ENCODE data around the gene CRYBG1.
A peak's percentile ranks its signal among the peaks of the same experiment; 100 is the strongest.

The CRYBG1 gene

DNA sequence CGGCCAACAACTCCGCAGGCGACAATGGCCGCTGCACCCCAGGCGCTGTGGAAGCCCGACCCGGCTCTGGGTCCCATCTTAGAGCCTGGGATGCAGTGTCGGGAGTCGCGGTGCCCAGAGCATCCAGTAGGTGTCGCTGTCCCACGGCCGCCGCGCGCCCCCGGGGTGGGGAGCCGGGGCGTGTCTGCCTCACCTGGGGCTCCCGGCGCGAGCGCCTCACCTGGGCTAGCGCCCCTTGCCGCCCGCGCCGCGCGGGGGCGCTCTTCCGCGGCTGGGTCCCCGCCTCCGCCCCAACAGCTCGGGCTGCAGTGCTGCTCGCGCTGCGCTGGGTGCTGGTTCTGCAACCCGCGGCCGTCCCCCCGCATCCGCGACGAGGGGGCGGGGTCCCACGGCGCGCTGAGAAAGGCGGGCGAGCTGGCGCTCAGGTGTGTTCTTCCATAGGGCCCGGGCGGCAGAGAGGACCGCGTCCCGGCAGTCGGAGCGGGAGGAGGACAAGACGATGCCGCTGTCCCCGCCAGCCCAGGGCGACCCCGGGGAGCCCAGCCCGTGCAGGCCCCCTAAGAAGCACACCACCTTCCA is at the start of gene CRYBG1:
Gene CRYBG1 (plus strand): TSS at position 308 of the 579 bp plus-strand sequence. CDS start 192 bp downstream, at position 500.
- DNase-seq, result peak; percentile 71 to 77

- DNase-seq, result no peak
Observed at GRCh38 chr6:106315765-106316374, 44.6 kb upstream of the CRYBG1 start.

DNA sequence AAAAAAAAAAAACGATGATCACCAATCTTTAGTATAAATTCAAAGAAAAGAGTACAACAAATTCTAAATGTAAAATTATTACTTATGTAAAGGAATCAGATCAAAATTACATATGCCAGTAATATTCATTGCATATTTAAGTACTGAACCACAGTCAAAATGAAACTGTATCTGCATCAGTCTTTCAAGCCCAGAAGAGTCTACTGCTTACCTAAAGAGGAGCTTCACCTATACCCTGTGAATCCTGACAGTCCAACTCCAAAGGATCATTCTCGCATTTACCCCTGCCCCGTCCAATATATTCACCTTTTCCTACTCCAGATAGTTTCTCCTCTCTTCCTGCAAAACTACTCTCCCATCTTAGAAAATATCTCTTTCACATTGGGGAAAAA is 44.1 kb upstream of the CRYBG1 start:
- no peak for DNase-seq

- DNase-seq, result no peak
Observed at GRCh38 chr6:106318061-106318460, 42.5 kb upstream of the CRYBG1 start.

DNA sequence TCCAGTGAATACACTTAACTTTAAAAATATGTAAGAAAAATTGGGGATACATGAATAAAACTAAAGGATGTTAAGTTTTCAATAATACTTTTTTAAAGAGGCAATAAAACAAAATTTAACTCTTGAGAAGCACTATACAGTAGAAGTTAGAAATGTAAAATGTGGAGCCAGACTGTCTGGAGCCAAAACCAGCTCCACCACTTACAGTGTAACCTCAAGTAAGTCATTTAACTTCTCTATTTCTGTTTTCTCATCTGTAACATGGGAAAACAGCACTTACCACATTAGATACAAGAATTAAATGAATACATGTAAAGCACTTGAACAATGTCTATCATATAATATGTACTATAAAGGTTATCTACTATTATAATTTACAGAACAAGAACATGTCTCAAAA is 41.7 kb upstream of the CRYBG1 start:
- no peak for DNase-seq

DNA sequence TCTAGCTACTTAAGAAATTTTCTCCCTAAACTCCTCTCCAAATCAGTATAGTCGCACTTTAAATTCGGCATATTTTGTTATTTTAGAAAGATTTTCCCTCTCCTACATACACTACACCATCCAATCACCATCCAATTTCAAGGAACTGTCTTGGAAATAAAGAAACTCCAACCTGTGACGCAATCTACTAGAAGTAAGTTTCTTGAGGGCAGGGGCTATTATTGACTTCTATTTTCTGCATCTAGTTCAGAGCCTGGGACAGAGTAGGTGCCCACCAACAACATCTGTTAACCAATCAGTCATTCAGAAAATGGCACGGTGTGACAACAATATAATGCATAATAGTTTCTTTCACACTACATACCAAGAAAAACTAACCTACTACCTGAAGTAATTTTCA is 38.6 kb upstream of the CRYBG1 start:
- no peak for DNase-seq

- no peak for DNase-seq
Observed at GRCh38 chr6:106324726-106325335, 35.7 kb upstream of the CRYBG1 start.

DNA sequence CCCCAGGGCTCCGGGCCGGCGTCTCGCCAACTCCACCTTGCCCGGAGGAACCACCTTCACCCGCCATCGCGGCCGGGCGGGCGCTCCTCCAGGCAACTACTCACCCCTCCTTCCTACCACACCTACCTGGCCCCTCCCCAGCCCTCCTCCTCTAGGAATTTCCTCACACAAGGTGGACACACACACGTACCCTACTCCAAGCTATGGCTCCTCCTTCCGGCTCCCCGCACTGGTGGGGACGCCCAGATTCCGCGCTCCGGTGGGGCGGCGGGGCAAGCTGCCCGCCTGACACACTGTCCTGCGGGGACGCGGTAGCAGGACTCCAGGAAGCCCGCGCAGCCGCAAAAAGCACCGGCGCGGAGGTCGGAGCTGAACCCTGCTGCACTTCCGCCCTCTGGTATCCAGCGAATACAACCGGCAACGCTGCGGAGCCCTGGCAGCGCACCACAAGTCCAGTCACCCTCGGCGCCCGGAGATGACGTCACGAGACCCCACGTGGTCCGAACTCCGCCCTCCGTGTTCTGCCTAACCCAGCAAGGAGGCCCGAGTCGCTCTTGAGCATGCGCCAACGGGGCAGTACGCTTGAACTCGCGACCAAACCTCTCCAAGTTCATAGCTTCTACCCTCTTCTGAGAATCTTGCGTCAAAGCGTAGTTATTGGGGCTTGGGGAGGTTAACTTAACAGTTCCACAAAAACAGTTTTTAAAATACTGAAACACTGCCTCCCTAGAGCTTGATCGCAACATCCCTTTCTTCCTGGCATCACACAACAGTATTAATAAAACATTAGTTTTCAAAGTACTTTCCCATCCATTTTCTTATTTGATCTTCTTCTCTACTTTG is 35.0 kb upstream of the CRYBG1 start, which contains the start of gene ATG5:
Gene ATG5 (minus strand): TSS at position 425 of the 843 bp plus-strand sequence. CDS start 9,552 bp downstream, outside the sequence.
- peak; percentile 100 for DNase-seq

DNA sequence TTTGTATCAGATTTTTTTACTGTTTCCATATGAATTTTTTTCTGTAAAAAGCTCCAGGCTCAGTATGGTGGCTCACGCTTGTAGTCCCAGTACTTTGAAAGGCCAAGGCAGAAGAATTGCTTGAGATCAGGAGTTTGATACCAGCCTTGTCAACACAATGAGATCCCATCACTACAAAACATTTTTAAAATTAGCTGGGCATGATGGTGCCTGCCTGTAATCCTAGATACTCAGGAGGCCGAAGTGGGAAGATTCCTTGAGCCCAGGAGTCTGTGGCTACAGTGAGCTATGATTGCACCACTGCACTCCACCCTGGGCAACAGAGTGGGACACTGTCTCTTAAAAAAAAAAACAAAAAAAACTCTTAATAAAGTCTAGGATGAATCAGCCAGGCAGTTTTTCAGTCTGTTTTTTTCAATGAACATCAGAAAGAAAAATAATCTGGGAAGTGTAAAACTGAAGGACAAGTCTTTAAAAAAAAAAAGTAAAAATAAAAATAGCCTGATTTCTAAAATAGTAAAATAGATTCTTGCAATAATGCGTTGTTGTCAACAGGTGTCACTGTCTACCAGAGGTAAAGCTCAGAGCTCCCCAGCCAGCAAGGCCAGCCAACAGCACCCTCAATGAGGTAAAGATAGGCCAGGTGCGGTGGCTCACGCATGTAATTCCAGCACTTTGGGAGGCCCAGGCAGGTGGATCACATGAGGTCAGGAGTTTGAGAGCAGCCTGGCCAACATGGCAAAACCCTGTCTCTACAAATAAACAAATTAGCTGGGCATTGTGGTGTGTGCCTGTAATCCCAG is 25.7 kb upstream of the CRYBG1 start:
- peak; percentile 41 to 48 for DNase-seq

- DNase-seq, result peak; percentile 37 to 52
Observed at GRCh38 chr6:106339334-106340029, 21.0 kb upstream of the CRYBG1 start.

DNA sequence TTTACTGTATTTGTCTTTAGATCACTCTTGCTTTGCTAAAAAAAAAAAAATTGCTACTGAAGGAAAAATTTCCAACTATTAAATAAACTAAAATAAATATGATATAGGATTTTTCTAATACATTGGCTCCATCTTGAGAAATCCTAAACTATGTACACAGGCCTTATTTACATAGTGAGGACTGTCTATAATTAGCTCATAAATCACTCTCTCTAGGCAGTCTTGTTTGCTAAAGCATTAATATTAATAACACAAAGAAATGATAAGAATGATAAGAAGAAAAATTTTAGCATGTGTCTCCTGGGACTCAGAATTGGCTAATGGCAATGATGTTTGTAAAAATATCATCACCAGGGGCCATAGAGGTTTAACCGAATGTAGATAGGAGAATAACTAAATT is 13.3 kb upstream of the CRYBG1 start:
- no peak for DNase-seq

DNA sequence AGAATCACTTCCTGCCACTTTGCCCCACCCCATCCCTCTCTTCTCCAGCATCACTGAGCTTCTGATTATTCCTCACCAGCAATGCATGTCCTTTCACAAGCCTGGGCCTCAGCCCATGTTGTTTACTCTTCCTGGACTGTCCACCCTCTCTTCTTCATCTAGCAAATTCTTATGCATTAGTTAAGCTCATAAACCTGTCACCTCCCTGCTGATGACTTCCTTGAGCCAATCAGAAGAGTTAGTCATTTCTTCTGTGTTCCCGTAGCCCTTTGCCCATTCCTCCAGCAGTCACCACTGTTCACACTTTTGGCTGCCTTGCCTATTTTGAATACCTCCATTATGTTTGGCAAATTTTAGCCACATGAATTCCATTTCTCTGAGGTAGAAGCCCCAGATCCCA is 4.1 kb upstream of the CRYBG1 start:
- DNase-seq, result no peak

GRCh38 chr6:106359959-106360409 is 533 bp upstream of the CRYBG1 start:
- DNase-seq, result no peak

DNA sequence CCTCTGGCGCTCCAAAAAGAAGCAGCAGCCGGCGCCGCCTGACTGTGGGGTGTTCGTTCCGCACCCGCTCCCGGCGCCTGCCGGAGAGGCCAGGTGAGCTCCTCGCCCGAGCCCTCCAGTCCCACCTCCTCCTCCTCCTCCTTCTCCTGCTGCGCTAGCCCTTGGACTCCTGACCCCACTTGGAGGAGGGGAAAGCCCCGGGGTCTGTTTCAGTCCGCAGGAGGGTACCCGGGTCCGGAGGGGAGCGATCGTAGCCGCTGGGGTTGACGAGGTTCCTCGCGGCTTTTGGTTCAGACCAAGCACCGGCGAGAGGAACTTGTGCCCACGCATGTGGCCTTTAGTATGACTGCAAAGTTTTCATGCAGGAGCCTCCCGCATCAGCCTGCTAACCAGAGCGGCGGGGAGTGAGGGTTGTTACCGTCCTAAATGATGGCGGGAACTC is 493 bp downstream of the CRYBG1 start:
- peak; percentile 31 to 46 for DNase-seq

DNA sequence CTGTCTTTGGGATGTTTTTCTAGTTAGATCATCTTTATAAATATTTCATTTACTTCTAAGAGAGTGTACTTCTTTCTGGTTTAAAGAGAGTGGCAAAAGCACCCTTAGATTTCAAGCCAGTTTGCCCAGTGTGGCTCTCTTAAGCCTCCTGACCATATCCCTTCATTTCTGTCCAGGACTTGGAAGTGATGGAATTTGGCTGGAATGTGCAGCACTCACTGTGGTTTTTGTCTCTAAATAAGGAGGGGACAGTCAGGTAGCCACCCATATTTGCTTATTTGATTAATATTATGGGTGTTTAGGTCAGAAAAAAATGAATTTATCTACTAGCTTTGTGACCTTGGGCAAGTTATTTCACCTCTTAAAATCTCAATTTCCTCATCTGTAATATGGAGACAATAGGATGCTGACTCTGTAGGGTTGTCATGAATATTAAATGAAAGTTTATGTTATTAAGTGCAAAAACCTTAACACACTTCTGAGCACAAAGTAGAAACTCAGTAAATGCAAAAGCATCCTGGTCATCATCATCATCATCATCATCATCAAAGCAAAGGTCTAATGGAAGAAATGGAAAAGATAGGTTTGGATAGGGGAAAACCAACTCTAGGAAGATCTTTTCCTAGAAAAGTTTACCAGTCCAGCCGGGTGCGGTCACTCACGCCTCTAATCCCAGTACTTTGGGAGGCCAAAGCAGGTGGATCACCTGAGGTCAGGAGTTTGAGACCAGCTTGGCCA is 3.1 kb downstream of the CRYBG1 start:
- DNase-seq, result no peak

DNA sequence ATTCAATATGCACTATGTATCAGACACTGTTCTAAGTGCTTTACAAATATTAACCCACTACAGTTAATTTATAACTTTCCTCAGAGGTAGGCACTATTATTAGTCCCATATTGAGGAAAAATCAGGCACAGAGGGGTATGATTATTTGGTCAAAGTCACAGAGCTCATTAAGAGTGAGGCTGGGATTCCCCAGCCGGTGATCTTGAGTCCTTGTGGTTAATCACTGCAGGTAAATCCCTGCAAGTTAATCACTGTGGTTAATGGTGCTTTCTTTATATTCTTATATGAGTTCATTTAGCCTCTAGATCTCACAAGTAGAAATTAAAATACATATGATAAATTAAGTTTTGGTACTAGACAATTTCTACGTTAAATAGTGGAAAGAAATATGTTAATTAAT is 9.2 kb downstream of the CRYBG1 start:
- no peak for DNase-seq

DNA sequence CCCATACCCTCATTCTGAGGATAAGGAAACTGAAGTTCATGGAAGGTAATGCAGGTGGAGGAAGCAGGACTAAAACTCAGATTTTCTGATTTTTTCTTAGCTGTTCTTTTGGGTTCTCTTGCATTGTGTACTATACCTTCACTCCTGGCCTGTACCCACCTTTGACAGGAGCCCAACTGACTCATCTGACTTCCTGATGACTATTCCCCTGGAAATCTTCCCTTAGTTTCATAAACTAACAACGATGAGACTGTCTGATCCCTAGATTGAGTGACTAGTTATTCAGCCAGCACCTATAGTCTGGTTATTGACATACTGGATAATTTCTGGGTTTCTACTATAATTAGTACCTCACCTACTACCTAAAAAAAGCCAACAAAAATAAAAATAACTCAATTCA is 10.1 kb downstream of the CRYBG1 start:
- DNase-seq, result no peak

- no peak for DNase-seq
Observed at GRCh38 chr6:106372838-106373501, 12.5 kb downstream of the CRYBG1 start.

DNA sequence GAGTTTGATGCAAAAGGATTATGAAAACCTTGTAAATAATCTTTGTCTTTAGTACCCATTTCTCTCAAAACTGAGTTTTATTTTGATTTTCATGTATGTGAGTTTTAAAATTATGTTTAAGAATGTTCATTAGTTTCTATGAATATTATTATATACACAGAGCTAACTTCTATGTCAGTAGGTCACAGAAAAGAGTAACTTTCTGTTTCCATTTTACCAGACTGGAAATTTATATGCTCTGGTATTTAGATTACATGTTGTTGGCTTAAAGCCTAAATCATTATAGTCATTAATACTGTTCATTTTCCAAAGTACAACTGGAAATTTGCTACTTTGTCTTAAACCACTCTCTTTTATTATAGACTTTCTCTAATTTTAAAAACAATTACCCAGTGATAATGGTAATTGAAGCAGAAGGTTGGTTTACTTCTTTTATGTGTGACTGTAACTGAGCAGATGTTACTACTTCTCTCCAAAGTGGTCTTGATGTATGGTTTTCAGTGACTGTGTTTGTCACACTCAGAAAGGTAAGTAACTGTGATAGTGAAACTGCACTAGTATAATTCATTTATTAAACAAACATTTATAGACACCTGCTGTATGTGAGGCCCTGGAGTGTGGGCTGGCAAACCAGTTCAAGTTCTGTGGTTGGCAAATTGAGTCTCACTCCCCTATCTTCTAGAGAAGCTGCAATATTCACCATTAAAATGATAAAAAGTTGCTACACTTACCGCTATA is 13.2 kb downstream of the CRYBG1 start:
- no peak for DNase-seq

- no peak for DNase-seq
Observed at GRCh38 chr6:106377061-106377540, 16.6 kb downstream of the CRYBG1 start.

Data from activated CD4-positive, alpha-beta T cell treated with anti-CD3 and anti-CD28 coated beads, Interleukin-2, amount 50 U/mL, for 48 hours (primary cell).